ENCODE measurements around the gene SREBF1.
A peak's percentile ranks its signal among the peaks of the same experiment; 100 is the strongest.

Gene SREBF1

DNA sequence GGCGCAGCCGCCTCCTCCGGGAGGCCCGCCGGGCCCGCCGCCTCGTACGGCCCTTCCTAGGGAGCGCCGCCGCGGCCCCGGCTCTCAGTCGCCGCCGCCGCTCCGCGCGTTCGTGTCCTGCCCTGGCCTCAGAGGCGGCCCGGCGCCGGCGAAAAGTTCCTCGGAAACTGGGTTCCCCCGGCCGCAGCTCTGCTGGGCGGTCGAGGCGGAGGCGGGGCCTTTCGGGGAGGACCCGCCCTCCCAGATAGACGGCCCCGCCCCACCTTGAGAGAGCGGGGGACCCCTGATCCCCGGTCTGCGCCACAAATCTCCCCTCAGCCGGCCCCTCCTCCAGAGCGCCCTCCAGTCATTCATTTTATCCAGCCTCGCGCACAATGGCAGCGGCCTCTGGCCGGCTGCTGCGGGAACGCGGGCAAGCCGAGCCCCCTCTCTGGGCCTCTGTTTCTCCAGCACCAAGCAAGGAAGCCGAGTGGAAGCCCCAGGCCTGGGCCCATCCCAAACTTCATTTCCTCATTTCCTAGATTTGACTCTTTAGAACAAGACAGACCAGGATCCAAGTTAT lies at the start of gene SREBF1:
Gene SREBF1, minus strand, starts transcription at position 169 of the 562 bp plus-strand sequence. CDS start 169 bp downstream, outside the sequence.
- H3K9me3 ChIP-seq (ENCODE audit: control insufficient read depth, insufficient read depth, low read length) = no peaks in the 10 kb centered on the region
- peak within 1 kb of the TSS; percentile 72 for H3K9ac ChIP-seq (ENCODE audit: low read depth, low read length)
- no peaks in the 10 kb centered on the region for H3K36me3 ChIP-seq (ENCODE audit: insufficient read depth, low read length)
- H3K4me1 ChIP-seq (ENCODE audit: insufficient read depth, low read length) = peaks cover 45% of the 10 kb centered on the region

DNA sequence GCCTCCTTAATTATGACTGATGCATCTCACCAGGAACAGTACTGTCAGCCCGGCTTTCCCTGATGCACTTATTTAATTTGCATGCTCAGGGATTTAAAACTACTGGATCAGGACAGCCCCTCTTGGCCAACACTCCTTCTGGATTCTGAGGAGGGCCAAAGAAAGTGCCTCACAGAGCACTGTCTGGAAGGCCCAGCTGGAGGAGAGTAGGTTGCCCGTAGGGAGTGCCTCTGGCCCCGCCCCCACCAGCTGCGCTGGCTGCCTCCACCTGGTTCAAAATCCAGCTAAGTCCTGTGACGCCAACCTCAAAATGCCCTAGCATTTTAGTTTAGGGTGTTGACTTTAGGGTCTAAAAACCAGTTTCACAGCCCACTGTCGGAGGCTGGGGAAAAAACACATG lies 49.4 kb upstream of the SREBF1 start:
- Histone ChIP-seq H3K9ac (ENCODE audit: low read depth, low read length) (no peak overlapping the region), H3K9me3 (ENCODE audit: control insufficient read depth, insufficient read depth, low read length) (no peaks in the 10 kb centered on the region), H3K4me1 (ENCODE audit: insufficient read depth, low read length) (peaks cover 37% of the 10 kb centered on the region), H3K36me3 (ENCODE audit: insufficient read depth, low read length) (no peaks in the 10 kb centered on the region)

- Histone ChIP-seq H3K4me1 (ENCODE audit: insufficient read depth, low read length) (peaks cover 37% of the 10 kb centered on the region), H3K36me3 (ENCODE audit: insufficient read depth, low read length) (no peaks in the 10 kb centered on the region)
Measured at GRCh38 chr17:17884391-17885357, 47.9 kb upstream of the SREBF1 start.

DNA sequence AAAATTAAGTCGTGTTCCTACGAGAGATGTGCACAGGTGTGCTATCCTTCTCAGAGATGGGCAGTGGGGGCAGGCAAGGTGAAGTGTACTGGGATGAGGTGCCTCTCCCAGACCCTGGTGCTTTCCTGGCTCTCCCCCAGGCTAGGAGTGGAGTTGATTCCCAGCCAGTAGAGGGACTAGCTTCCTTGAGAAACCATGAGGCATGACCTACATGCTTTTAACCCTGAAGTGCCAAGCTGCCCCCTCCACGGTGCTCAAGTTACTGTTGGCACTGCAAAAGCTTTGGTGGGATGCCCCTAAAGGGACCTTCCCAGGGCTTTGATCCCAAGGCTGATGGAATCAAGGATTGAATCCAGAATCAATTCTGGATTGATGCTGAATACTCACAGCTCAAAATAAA lies 47.0 kb upstream of the SREBF1 start:
- no peak overlapping the region for H3K9ac ChIP-seq (ENCODE audit: low read depth, low read length)
- H3K4me1 ChIP-seq (ENCODE audit: insufficient read depth, low read length) = peaks cover 31% of the 10 kb centered on the region
- H3K9me3 ChIP-seq (ENCODE audit: control insufficient read depth, insufficient read depth, low read length) = no peaks in the 10 kb centered on the region
- no peaks in the 10 kb centered on the region for H3K36me3 ChIP-seq (ENCODE audit: insufficient read depth, low read length)

More at GRCh38 chr17:17884391-17885357, 47.9 kb upstream of the SREBF1 start:
- Histone ChIP-seq H3K9ac (ENCODE audit: low read depth, low read length) (no peak overlapping the region), H3K9me3 (ENCODE audit: control insufficient read depth, insufficient read depth, low read length) (no peaks in the 10 kb centered on the region)

DNA sequence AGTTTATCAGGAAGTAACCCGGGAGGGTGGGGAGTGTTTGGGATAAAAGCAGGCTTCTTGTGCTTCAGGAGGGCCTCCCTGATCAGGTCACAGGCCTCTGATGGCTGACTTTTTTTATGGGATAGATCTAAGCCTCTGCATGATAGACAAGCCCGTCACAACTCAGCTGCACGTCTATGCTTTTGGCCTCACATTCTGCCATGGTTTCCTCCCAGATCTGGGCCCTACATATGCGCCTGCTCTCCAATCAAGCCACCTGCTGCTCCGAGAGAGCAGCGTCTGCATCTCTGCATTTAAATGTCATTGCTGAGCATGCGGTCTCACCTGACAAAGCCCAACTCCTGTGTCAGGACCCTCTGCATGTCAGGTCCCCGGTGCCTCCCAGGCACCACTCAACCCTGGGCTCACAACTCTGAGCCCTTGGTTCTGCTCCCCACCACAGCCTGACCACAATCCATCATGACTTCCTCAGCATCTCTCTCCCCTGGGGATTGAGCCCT lies 45.3 kb upstream of the SREBF1 start:
- Histone ChIP-seq H3K4me1 (ENCODE audit: insufficient read depth, low read length) (peaks cover 40% of the 10 kb centered on the region), H3K9me3 (ENCODE audit: control insufficient read depth, insufficient read depth, low read length) (no peaks in the 10 kb centered on the region), H3K36me3 (ENCODE audit: insufficient read depth, low read length) (0 out of 2 replicates have a peak, but pooled peaks cover 2% of the 10 kb centered on the region), H3K9ac (ENCODE audit: low read depth, low read length) (no peak overlapping the region)

DNA sequence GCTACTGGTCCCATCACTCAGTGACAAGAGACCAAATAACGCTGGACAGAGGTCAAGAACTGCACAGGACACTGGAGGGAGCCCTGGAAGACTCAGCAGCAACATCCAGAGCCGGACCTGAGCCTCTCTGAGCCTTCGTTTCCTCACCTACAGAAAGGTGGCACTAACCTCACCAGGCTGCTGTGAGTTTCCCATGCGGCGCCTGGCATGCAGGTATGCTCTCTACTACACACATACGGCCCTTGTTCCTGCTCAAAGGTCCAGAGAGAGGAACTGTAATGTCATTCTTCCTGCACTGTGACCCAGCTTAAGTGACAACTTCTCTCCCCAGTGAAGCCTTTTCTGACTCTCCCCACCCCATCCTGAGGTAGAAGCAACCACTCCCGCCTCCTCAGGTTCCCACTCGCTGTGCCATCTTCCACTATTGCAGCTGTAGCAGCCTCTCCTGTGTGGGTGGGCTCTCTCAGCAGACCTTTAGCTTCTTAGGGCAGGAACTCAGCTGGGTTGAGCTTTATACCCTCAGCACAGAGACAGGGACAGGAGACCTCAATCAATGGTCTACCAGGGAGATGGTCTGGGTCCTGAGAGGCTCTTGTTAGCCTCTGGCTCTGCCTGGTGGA lies 43.9 kb upstream of the SREBF1 start:
- Histone ChIP-seq H3K4me1 (ENCODE audit: insufficient read depth, low read length) (peaks cover 40% of the 10 kb centered on the region), H3K9me3 (ENCODE audit: control insufficient read depth, insufficient read depth, low read length) (no peaks in the 10 kb centered on the region), H3K9ac (ENCODE audit: low read depth, low read length) (no peak overlapping the region), H3K36me3 (ENCODE audit: insufficient read depth, low read length) (0 out of 2 replicates have a peak, but pooled peaks cover 2% of the 10 kb centered on the region)

GRCh38 chr17:17877529-17878358 lies 41.0 kb upstream of the SREBF1 start:
- Histone ChIP-seq H3K4me1 (ENCODE audit: insufficient read depth, low read length) (peaks cover 25% of the 10 kb centered on the region), H3K9me3 (ENCODE audit: control insufficient read depth, insufficient read depth, low read length) (no peaks in the 10 kb centered on the region), H3K36me3 (ENCODE audit: insufficient read depth, low read length) (0 out of 2 replicates have a peak, but pooled peaks cover 2% of the 10 kb centered on the region), H3K9ac (ENCODE audit: low read depth, low read length) (no peak overlapping the region)

GRCh38 chr17:17876959-17877528 lies 40.3 kb upstream of the SREBF1 start:
- peaks cover 18% of the 10 kb centered on the region for H3K4me1 ChIP-seq (ENCODE audit: insufficient read depth, low read length)
- H3K36me3 ChIP-seq (ENCODE audit: insufficient read depth, low read length) = 0 out of 2 replicates have a peak, but pooled peaks cover 2% of the 10 kb centered on the region
- no peaks in the 10 kb centered on the region for H3K9me3 ChIP-seq (ENCODE audit: control insufficient read depth, insufficient read depth, low read length)
- H3K9ac ChIP-seq (ENCODE audit: low read depth, low read length) = no peak overlapping the region

DNA sequence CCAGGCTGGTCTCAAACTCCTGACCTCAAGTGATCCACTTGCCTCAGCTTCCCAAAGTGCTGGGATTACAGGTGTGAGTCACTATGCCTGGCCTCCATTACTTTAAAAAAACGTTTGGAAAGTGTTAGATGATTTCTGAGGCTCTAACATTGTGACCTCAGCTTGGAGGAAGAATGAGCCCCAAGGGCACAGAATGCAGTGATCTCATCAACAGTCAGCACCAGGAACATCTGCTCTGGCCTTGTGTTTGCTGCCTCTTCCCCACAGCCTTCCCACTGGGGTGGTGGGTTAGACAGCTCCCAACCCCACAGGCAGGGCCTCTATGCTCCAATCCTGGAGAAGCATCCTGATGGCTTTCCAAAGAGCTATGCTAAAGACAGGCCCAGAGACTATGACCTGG lies 37.7 kb upstream of the SREBF1 start:
- Histone ChIP-seq H3K9me3 (ENCODE audit: control insufficient read depth, insufficient read depth, low read length) (no peaks in the 10 kb centered on the region), H3K4me1 (ENCODE audit: insufficient read depth, low read length) (peaks cover 17% of the 10 kb centered on the region), H3K9ac (ENCODE audit: low read depth, low read length) (no peak overlapping the region), H3K36me3 (ENCODE audit: insufficient read depth, low read length) (0 out of 2 replicates have a peak, but pooled peaks cover 2% of the 10 kb centered on the region)

- H3K36me3 ChIP-seq (ENCODE audit: insufficient read depth, low read length) = 0 out of 2 replicates have a peak, but pooled peaks cover 2% of the 10 kb centered on the region
- no peaks in the 10 kb centered on the region for H3K9me3 ChIP-seq (ENCODE audit: control insufficient read depth, insufficient read depth, low read length)
- peaks cover 22% of the 10 kb centered on the region for H3K4me1 ChIP-seq (ENCODE audit: insufficient read depth, low read length)
- H3K9ac ChIP-seq (ENCODE audit: low read depth, low read length) = no peak overlapping the region
Measured at GRCh38 chr17:17873450-17873991, 36.7 kb upstream of the SREBF1 start.

- Histone ChIP-seq H3K4me1 (ENCODE audit: insufficient read depth, low read length) (peaks cover 22% of the 10 kb centered on the region), H3K9ac (ENCODE audit: low read depth, low read length) (no peak overlapping the region), H3K9me3 (ENCODE audit: control insufficient read depth, insufficient read depth, low read length) (no peaks in the 10 kb centered on the region), H3K36me3 (ENCODE audit: insufficient read depth, low read length) (no peaks in the 10 kb centered on the region)
Measured at GRCh38 chr17:17872547-17873345, 36.0 kb upstream of the SREBF1 start.

DNA sequence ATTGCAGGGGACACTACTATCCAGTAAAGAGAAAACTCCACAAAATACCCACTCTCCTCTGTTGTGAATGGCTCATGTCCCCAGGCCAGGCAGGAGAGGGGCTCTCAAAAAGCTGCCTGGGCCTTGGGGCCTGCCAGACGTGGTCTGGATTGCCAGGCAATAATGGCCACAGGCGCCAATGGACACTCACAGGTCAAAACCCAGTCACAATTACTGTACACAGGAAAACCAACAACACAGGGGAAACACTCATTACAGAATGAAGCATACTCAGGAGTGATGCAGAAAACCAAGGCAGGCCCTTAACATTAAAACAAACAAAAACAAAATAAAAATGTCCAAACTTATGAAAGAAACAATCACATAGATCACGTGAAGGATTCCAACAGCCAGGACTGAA lies 35.1 kb upstream of the SREBF1 start:
- Histone ChIP-seq H3K36me3 (ENCODE audit: insufficient read depth, low read length) (no peaks in the 10 kb centered on the region), H3K9ac (ENCODE audit: low read depth, low read length) (no peak overlapping the region), H3K9me3 (ENCODE audit: control insufficient read depth, insufficient read depth, low read length) (no peaks in the 10 kb centered on the region), H3K4me1 (ENCODE audit: insufficient read depth, low read length) (peaks cover 24% of the 10 kb centered on the region)

Measured in ES-I3 (cell line).